Prostate gland (tissue), 2 donors: ENCODE measurements around the gene THSD8.

ENCODE experiments used
- POLR2A ChIP-seq: fragments of 450-650 bp; IDR thresholded peaks from one replicate; pipeline ENCODE4 v1.6.1; 2016; ENCODE audit warnings: antibody characterized with exemption, mild to moderate bottlenecking
- POLR2AphosphoS5 ChIP-seq: sonication (generic); formaldehyde crosslinking; IDR thresholded peaks from one replicate; pipeline ENCODE4 v1.6.1; 2017; ENCODE audit warnings: antibody characterized with exemption
- TF ChIP-seq, protein P1 (sequence below), 4 experiments: fragments of 200-600 bp in 2 of 4; fragments of 450-650 bp in 2 of 4; sonication (generic) in 2 of 4; IDR thresholded peaks; 1 replicate in 3 of 4; 2 replicates in 1 of 4; pipeline ENCODE4 v1.5.1; 2016 to 2019; ENCODE audit warnings: antibody characterized with exemption in 4 of 4, mild to moderate bottlenecking in 2 of 4, moderate library complexity in 2 of 4

DNA sequence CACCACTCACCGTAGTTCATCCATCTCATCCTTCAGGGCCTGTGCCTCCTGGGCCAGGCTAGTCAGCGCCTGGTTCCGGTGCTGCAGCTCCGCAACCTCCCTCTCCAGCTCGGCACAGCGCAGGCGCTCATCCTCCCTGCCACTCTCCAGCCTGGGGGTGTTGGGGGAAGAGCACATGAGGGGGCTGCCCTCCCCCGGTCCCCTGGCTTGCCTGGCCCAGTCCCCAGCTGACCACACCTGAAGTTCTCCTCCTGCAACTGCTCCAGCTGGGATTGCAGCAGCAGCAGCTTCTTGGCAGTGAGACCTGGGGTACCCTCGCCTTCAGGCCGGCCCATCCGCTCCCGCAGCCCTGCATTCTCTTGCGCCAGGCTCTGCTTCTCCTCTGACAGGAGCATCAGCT lies 30.9 kb upstream of the THSD8 start:
- TF ChIP-seq, protein P1, sequence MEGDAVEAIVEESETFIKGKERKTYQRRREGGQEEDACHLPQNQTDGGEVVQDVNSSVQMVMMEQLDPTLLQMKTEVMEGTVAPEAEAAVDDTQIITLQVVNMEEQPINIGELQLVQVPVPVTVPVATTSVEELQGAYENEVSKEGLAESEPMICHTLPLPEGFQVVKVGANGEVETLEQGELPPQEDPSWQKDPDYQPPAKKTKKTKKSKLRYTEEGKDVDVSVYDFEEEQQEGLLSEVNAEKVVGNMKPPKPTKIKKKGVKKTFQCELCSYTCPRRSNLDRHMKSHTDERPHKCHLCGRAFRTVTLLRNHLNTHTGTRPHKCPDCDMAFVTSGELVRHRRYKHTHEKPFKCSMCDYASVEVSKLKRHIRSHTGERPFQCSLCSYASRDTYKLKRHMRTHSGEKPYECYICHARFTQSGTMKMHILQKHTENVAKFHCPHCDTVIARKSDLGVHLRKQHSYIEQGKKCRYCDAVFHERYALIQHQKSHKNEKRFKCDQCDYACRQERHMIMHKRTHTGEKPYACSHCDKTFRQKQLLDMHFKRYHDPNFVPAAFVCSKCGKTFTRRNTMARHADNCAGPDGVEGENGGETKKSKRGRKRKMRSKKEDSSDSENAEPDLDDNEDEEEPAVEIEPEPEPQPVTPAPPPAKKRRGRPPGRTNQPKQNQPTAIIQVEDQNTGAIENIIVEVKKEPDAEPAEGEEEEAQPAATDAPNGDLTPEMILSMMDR (IDR thresholded peaks at IDR 0.05): no peak
- TF ChIP-seq POLR2AphosphoS5 (no peak), POLR2A (no peak)
